ENCODE measurements around the gene TMEM181.
"Not testable (repeated sequence)": the region's sequence is repeated elsewhere in the genome, so short reads cannot be mapped to it uniquely, and the experiment has no call there.

TMEM181 gene

GRCh38 chr6:158539413-158539812, 20.5 kb upstream of the TMEM181 start:
- peak; percentile 46 for DNase-seq

DNA sequence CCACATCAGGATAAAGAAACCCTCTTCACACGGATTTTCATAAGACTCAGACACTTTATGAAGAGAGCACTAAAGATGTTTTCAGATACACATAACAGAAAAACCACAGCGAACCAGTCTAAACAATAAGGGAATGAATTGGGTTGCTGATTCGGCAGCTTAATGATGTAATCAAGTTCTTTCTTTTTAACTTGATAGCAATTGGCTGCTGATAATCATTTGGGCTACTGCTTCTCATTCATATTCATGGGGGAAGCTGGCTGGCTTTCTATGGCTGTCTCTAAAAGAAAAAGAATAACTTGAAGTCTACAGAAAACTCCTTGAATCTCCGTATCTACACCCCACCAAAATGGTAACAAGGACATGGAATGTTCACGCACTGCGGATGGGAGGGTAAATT, 20.0 kb upstream of the TMEM181 start:
- DNase-seq = no peak

GRCh38 chr6:158543606-158544185, 16.2 kb upstream of the TMEM181 start:
- DNase-seq = no peak

GRCh38 chr6:158544428-158544827, 15.5 kb upstream of the TMEM181 start:
- DNase-seq = no peak

DNA sequence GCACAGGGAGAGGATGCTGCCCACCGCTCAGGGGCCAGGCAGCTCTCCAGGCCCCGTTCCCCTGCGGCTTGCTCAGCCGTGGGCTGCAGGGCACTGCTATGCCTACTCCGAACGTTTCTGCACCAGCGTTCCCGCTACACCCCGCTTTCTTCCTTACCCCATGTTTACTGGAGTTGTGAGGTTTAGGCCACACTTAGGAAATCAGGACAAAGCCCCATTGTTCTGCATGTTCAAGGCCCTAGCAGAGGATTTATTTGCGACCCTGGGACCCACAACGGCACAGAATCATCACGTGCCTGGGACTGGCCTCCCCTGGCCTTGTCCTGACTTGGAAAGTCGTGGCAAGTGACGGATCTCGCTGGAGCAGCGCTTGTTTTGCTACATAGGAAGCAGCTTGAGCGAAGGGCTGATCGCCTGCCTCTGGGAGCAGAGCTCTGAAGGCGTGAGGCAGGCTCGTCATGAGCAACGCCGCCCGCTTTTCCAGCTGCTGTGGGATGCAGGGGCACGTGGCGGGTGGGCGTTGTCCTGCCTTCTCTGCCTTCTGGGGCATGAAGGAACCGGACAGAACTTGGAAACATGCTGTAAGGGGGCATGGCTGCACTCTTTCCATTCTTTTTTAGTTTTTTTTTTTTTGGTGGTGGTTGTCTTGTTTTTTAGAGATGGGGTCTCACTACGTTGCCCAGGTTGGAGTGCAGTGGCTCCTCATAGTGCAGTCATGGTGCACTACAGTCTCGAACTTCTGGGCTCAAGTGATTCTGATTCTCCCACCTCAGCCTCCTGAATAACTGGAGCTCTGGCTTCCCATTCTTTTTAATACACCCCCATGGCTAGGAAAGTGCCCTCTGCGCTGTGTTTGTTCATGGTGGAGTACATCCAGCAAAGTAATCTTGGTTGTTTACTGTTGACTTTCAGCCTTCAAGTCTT, 14.6 kb upstream of the TMEM181 start:
- no peak for DNase-seq

- peak; percentile 60 for DNase-seq
These were observed 11.3 kb upstream of the TMEM181 start for GRCh38 chr6:158548418-158549161.

- DNase-seq = no peak
These were observed 7.7 kb upstream of the TMEM181 start for GRCh38 chr6:158552055-158552795.

GRCh38 chr6:158552796-158553138, 7.1 kb upstream of the TMEM181 start:
- no peak for DNase-seq

GRCh38 chr6:158554611-158555361, 5.1 kb upstream of the TMEM181 start:
- no peak for DNase-seq

DNA sequence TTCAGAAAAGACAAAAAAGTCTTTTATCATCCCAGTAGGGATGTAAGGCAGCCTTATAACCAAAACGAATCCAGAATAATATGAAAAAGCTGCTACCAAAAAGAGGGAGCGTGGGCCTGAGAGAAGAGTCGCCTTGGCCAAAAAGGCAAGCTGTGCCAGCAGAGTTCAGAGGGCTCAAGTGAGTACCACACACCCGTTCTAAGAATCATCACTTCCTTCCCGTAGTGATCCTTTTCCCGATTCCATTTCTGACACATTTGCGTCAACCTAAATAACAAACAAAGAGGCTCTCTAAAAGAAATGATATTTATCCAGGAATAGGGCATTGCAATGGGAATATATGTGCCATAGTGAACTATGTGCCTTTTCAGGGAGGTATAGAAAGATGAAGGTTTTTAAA, 3.8 kb upstream of the TMEM181 start:
- DNase-seq = no peak

GRCh38 chr6:158557110-158557509, 2.8 kb upstream of the TMEM181 start:
- not testable (repeated sequence) for DNase-seq

DNA sequence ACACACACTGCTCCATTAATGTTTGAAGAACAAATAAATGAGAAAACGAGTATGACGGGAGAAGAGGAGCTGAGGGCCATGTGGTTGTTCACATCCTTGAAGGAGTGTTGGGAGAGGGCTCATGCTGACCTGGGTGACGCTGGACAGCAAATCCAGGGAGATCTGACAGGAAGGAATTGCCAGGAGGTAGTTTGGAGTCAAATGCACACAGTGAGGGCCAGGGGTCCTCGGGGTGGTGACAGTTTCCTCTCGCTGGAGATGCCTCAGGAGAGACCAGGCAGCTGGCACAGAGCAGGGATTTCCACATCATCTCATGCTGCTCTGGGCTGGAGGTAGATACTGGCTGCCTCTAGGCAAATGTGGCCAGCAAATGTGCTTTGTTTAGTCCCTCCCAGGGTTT, 2.0 kb upstream of the TMEM181 start:
- no peak for DNase-seq

DNA sequence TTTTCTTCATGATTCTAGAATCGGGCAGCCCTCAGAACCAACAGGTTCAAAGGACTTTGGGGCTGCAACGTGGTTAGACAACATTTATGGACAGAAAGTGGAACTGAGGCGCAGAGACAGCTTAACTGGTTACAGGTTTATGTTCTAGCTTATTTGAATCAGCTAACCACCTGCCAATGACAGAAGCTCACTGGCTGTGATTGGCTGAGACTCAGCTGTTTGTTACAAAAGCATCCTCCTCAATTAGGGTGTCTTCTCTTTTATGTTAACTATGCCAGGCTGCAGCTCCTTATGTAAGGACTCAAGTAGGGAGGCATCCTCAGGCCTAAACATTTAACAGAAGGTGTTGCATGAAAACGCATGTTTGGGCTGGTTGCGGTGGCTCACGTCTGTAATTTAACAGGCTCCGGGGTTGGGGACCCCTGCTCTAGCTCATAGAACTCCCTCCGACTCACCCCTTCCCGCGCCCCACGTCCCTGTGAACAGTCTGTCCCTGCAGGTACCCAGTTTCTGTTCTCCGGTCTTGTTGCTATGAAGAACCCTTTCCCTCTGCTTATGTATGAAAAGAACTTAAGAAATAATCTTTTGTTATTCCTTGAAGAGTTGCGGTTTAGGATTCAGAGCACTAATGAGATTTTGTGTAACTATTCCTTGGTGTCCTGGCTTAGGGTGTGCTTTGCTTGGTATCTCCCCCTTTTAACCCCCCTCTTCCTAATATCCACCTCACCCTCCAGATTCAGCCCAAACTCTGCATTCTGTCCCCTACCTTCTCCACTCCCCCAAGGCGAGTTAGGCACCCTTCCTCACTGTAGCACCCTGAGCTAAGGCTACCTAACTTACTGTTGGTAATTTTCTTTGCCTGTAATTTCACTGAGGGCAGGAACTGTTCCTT, 1.2 kb upstream of the TMEM181 start:
- no peak for DNase-seq

GRCh38 chr6:158559338-158559894, 475 bp upstream of the TMEM181 start:
- no peak for DNase-seq

DNA sequence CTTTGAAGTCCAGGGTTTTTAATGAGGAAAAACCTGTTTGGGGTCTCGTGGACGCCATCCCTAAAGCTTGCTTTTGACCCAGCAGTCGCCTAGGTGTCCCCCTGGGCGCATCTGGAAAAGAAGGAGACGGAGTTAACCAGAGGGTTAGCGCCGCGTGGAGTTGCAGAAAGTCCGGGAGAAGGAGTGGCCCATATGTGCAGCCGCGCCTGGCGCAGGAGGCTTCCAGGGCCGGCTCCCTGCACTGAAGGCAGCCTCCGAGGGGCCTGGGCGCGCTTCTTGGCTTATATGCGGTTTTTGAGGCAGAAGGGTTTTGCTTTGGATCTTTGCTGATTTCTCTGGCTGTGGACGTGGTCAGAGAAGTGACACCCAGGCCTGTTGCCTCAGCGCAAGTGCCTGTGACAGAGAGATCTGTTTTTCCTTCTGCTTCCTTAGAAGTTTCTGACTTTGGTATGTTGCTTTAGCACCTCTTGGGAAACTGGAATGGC, 987 bp downstream of the TMEM181 start:
- no peak for DNase-seq

GRCh38 chr6:158561321-158561884, 1.5 kb downstream of the TMEM181 start:
- no peak for DNase-seq

GRCh38 chr6:158561938-158562337, 2.0 kb downstream of the TMEM181 start:
- no peak for DNase-seq

- no peak for DNase-seq
These were observed 4.6 kb downstream of the TMEM181 start for GRCh38 chr6:158564243-158565121.

GRCh38 chr6:158565122-158565429, 5.2 kb downstream of the TMEM181 start:
- no peak for DNase-seq

Measured in NCI-H2107 (cell line).